Uterus (tissue), 2 donors: Measurements from ENCODE around the gene IPPK.

Source experiments
- CTCF ChIP-seq, 4 experiments: fragments of 200-600 bp in 2 of 4; fragments of 450-650 bp in 2 of 4; sonication (generic) in 2 of 4; IDR thresholded peaks; one replicate each; pipeline ENCODE4 v1.5.1; 2016 to 2019; ENCODE audit warnings: antibody characterized with exemption in 4 of 4, mild to moderate bottlenecking in 2 of 4, moderate library complexity in 1 of 4
- POLR2A ChIP-seq, 2 donors: fragments of 450-650 bp; IDR thresholded peaks; one replicate each; pipeline ENCODE4 v1.6.1; 2016; ENCODE audit warnings: antibody characterized with exemption in 2 of 2, mild to moderate bottlenecking in 1 of 2, moderate library complexity in 1 of 2

- TF ChIP-seq CTCF (IDR thresholded peaks at IDR 0.05): no peak
- no peak for TF ChIP-seq POLR2A (IDR thresholded peaks at IDR 0.05)
Measured at GRCh38 chr9:92615790-92616189, 54.1 kb downstream of the IPPK start.
